HG03565 (cell line): Measurements from ENCODE around the gene BCL2L2.

Source experiments
- ATAC-seq: cut with Tn5 transposase; IDR thresholded peaks from one replicate; pipeline ENCODE4 v1.9.1; 2021; ENCODE audit warnings: mild to moderate bottlenecking, moderate library complexity; ENCODE audit not compliant: unreplicated experiment

Gene BCL2L2

DNA sequence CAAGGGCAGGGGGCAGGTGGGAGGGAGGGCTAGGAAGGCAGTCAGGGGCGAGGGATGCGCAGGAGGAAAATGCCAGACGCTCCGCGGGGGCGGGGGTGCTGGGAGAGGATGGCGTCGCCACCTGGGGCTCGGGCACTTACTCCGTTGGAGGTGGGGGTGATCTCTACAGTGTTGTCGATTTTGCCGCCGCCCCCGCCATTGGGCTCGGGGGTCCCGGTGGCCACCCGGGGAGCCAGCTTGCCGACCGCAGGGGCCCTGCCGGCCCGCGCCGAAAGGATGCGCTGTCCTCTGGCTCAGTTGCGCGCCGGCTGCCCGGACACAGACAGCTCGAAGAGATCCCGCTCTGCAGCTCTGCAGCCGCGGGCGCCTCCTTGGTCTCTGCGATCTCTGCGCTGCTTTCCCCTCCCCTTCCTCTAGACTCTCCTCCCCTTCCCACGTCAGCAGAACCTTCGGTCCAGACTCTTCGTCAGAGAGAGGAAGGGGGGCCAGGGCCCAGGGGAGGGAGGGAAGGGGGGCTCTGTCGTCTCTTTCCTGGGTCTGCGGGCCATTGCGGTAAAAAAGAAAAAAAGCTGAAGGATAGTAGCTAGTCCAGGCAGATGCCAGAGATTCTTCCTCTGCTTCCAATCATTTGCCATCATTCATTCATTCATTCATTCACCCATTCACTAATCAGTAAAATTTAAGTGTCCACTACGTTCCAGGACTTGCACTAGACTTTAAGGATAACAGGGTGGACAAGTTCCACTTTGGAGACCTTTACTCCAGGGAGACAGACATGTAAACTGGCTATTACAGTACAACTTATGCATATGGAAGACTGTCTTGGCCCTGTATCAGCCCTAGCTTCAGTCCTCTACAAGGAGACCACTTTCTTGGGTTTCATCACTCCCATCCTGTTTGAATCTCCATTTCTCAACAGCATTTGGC, 46.1 kb downstream of the BCL2L2 start, which contains the start of gene SLC22A17:
TSS of gene SLC22A17 (minus strand) at position 382 of the 927 bp plus-strand sequence.
- ATAC-seq: no peak

DNA sequence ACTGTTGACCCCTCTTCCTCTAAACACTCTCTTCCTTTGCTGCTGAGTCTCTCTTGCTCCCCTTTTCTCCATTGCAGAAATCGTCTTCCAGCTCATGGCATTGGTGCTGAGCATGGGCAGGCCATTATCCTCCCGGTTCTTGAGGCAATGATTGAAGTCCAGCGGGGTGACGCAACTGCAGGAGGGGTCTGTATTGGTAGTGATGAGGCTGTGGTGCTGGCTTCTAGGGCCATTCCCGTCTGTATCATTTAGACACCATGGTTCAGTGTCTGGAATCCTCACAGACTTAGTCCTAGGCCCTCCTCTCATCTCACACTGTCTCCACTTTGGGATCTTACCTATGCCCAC, 46.8 kb downstream of the BCL2L2 start:
- no peak for ATAC-seq

DNA sequence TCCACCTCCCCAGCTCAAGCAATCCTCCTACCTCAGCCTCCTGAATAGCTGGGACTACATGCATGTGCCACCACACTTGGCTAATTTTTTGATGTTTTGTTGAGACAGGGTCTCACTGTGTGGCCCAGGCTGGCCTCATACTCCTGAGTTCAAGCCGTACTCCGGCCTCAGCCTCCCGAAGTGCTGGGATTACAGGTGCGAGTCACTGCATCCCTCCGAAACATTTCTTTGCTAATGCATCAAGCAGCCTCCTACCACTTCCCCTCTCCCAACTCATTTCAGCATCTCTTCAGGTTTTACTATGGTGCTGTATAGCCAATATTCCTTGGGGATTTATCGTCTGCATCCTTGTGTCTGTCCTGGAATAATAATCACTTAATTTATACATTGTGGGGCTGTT, 48.4 kb downstream of the BCL2L2 start:
- ATAC-seq: no peak

DNA sequence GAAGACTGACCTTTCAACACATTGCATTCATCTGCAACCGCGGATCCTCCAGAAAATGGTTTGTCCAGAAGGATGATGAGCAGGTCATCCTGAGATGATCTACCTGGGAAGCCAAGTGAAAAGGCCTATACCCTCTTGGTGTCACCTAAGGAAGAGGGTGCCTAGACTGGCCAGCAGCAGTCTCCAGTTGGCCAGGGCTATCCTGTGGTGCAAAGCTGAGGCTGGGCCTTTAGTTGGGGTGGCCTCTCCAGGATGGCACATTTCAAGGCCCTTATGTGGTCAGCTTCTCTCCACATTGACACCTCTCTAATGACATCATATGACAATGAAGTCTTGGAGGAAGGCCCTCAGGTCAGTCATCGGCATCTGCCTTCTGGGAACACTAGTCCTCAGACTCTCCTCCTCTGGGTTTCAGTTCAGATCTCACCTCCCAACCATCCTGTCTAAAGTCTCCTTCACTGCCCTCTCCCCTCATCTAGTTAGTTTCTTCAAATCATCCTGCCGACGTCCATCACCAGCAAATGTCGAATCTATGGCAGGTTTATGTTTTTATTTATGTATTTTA, 49.3 kb downstream of the BCL2L2 start:
- no peak for ATAC-seq

DNA sequence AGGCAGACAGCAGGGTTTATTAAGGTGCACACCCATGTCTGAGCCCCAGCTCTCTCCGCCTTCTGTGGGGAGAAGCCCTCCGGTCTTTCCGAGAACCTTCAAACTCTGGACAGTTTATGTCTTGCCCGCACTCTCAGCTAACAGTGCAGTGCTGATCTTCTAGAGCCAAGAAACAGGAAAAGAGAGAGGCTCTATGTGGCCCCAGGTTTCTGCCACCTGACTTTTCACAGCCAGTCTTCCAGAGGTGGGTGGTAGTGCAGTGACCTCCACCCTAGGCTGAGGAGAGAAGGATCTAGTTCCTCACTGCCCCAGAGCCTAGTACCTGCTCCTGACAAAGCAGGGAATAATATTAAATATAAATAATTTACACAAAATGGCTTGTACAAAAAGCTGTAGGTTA, 50.0 kb downstream of the BCL2L2 start:
- ATAC-seq: no peak

DNA sequence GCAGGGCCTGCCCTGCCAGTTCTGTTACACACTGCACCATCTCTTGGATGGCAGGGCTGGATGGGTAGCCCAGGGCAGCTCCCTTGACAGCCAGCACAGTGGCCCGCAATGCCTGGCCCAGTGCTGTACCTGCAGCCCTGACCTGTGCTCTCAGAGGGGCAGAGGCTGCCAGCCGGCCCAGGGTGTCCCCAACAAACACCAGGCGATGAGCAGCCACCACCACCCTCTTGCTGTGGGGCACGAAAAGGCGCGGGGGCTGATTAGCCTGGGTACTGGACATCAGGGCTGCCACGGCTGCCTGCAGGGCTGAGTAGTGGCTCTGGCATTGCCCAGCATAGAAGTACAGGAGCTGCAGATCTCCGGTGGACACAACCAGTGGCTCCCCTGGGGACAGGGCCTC, 50.6 kb downstream of the BCL2L2 start:
- no peak for ATAC-seq

DNA sequence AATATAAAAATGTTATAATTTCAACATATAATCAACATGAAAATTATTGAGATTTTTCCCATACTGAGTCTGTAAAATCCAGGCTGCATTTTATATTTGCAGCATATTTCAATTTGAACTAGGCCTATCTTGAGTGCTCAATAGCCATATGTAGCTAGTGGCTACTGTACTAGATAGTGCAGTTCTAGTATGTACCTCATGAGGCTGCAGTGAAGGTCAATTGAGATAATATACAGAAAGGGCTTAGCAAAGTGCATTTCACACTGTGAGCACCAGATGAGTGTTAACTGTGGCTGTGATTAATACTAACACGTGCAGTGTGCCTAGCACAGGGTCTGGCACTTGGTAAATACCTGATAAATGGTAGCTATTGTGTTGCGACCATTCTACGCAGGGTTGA, 51.4 kb downstream of the BCL2L2 start:
- ATAC-seq: no peak

DNA sequence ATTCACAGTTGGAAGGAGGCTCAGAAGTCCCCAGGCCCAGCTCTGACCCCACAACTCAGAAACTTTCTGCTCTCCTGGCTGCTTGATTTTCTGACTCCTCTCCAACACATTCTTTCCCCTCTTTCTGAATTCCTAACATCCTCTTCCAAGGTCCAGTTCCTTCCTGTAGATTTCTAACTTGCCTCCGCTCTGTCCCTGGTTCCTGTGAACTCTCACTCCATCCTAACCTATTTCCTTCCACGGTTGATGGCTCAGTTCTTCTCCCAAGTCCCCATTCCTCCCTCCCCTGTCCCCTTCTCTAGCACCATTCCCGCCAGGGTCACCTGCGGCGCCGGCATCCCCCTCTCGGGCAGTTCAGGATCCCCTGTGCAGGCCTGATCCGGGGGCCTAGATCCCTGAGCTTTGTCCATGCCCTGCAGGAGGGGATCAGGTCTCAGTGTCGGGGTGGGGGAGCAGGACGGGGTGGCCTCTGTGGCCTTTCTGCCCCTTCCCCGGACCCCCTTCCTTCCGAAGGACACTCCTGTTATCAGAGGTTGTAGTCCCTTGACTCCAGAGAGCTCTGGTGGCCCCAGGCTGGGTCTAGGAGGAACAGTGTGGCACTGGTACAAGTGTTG, 52.0 kb downstream of the BCL2L2 start:
- no peak for ATAC-seq

DNA sequence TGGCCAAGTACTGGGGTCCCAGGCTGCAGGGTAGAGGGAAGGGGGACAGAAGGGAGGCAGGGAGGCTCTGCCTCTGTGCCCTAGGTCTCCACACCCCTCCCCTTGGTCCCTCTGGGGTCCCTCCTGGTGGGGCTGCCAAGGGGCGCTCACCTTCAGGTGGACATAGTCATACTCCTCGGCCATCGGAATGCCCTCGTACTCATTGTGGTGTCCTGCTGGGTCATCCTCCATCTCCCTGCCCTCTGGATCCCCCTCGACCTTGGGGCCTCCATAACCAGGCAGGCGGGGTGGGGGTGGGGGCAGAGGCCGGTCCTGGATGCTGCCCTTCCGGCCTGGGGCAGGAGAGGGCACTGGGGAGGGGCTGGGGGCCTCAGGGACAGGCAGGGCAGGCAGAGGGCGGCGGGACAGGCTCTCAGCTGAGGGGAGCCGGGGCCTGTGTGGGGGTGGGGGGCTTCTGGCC, 52.6 kb downstream of the BCL2L2 start:
- no peak for ATAC-seq

DNA sequence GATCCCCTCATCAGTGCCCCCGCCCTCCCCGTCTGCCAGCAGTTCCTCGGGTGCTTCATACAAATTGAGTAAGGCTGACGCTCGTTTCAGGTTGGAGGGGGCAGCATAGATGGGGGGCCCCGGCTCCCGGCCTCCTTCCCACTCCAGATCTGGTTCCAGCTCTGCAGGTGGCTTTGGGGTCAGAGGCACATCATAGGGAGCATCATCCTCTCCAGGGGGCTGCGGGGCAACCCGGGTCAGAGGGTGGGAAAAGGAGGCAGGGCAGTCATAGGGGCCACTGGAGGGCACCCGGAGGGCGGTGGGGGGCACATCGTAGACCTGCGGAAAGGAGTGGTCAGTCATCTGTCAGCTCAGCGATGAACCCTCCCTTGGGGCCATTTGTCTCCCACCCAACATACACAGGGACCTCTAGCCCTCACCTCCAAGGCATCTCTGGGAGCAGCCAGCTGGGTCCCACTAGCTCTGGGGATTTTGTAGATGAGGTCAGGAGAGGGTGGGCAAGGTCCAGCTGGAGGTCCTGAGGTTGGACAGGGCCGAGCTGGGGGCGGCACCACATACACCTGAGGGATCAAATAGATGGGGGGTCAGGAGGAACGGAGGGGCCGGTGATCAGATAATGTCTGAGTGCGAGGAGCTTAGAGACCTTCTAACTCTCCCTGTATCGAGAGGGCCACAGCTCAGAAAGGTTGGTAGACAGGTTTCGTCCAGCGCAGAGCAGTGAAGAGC, 53.3 kb downstream of the BCL2L2 start:
- no peak for ATAC-seq

DNA sequence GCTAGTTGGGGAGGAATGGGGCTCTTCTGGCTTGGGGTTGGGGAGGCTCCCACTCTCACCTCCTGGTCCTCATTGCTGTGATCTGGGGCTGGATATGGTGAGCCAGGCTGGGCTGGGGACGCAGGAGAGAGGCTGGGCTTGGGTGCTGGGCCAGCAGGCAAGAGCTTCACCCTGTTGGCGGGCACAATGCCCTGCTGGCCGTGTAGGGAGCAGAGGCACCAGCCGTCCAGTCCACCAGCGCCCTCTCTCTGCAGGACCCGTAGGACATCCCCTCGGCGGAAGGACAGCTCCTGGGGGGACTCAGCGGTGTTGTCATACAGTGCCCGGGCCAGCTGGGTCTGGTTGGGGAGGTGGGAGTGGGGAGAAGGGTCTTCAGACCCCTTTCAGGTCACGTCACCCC, 53.9 kb downstream of the BCL2L2 start:
- ATAC-seq: no peak

DNA sequence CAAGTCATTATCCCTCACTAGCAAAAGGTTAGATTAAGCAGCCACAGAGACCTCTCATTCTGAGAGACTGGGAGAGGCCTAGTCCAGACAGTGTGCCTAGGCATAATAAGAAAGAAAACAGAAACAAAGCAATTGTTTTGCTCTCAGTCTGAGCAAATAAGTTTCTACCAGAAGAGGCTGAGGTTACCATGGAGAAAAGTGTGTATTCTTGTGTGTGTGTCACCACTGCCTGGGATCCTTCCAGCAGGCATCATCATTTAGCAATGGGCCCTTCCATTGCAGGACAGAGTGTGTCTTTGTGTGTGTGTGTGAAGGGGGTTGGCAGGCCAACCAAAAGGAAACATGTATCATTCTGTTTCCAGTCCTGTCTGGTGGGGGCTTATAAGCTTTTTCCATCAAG, 54.7 kb downstream of the BCL2L2 start:
- no peak for ATAC-seq
